Fibroblast of villous mesenchyme (primary cell): ENCODE data around the gene REPS1. TPM values are rescaled to one million over a fixed set of nuclear protein-coding genes. Genes with fewer than 3 reads are reported as not detected.

Experiments used
- DNase-seq: peaks from one replicate; pipeline ENCODE4 v3.0.0-alpha.2; 2010; ENCODE audit warnings: low read depth
- H3K4me3 ChIP-seq: 2 replicates; pipeline ENCODE4 v1.5.1; 2011; ENCODE audit warnings: low read depth, mild to moderate bottlenecking, low read length
- total RNA-seq: library from RNA; depleted of rRNA; stranded (reverse); fragments of >200 nt; gene quantifications from 2 replicates; pipeline ENCODE4 v1.2.3, GENCODE V29; 2012
- TF ChIP-seq, protein P1 (sequence below): IDR thresholded peaks from 2 replicates; pipeline ENCODE4 v1.5.1; 2012; ENCODE audit warnings: low read depth, mild to moderate bottlenecking, low read length; ENCODE audit not compliant: insufficient read depth

Gene REPS1
- total RNA-seq, 1 donor, result 43.2 TPM

GRCh38 chr6:138909975-138910374 is 78.1 kb downstream of the REPS1 start:
- DNase-seq, result no peak
- no peak overlapping the region for H3K4me3 ChIP-seq
- TF ChIP-seq, protein P1, sequence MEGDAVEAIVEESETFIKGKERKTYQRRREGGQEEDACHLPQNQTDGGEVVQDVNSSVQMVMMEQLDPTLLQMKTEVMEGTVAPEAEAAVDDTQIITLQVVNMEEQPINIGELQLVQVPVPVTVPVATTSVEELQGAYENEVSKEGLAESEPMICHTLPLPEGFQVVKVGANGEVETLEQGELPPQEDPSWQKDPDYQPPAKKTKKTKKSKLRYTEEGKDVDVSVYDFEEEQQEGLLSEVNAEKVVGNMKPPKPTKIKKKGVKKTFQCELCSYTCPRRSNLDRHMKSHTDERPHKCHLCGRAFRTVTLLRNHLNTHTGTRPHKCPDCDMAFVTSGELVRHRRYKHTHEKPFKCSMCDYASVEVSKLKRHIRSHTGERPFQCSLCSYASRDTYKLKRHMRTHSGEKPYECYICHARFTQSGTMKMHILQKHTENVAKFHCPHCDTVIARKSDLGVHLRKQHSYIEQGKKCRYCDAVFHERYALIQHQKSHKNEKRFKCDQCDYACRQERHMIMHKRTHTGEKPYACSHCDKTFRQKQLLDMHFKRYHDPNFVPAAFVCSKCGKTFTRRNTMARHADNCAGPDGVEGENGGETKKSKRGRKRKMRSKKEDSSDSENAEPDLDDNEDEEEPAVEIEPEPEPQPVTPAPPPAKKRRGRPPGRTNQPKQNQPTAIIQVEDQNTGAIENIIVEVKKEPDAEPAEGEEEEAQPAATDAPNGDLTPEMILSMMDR, result no peak

DNA sequence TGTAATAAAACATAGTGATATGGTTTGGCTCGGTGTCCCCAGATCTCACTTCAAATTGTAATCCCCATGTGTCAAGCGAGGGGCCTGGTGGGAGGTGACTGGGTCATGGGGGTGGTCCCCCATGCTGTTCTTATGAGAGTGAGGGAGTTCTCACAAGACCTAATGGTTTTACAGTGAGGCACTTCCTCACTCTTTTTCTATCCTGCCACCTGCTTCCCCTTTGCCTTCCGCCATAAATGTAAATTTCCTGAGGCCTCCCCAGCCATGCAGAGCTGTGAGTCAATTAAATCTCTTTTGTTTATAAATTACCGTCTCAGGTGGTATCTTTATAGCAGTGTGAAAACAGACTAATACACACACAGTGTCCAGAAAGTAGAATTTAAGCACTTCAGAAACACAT is 78.5 kb downstream of the REPS1 start:
- TF ChIP-seq, protein P1, result no peak
- DNase-seq, result no peak
- H3K4me3 ChIP-seq, result no peak overlapping the region

DNA sequence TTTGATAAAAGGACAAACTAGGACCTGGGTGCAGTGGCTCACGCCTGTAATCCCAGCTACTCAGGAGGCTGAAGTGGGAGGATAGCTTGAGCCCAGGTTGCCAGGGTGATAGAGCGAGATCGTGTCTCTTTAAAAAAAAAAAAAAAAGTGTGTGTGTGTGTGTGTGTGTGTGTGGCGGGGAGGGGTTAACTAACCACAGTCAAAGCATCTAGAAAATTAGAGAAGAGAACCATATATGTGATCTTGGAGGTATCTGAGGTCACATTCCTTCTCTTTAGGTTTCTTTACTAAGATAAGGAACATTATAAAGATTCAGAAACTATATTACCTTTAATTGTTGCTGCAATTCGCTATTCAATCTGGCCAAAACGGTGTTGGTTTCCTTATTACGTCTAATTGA is 80.9 kb downstream of the REPS1 start:
- TF ChIP-seq, protein P1, result no peak
- no peak for DNase-seq
- H3K4me3 ChIP-seq, result no peak overlapping the region

GRCh38 chr6:138897031-138897430 is 91.0 kb downstream of the REPS1 start:
- peak; percentile 4 for DNase-seq
- TF ChIP-seq, protein P1, result no peak
- no peak overlapping the region for H3K4me3 ChIP-seq

DNA sequence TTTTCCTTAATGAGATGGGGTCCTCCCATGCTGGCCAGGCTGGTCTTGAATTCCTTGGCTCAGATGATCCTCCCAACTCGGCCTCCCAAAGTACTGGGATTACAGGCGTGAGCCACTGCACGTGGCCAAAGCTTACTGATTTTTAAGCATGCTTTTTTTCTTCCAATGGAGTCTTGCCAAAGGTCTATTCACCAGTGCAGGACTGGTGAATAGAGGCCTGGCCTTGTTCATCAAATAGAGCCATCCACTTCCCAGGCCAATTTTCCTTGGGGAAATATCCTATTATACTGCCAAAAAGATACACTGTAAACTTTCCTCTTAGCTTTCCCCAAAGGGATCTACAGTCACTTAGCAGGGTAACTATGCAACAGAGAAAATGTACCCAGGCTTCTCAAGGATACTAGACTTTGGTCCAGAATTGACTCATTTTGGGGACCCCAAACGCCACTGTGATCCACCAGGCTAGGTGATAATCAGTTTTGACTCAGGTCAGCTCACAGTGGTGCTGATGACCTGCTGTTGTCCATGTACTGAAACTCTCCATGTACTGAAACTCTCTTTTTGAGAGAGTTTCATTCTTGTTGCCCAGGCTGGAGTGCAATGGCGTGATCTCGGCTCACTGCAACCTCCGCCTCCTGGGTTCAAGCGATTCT is 91.8 kb downstream of the REPS1 start:
- no peak for DNase-seq
- no peak overlapping the region for H3K4me3 ChIP-seq
- TF ChIP-seq, protein P1, result no peak

DNA sequence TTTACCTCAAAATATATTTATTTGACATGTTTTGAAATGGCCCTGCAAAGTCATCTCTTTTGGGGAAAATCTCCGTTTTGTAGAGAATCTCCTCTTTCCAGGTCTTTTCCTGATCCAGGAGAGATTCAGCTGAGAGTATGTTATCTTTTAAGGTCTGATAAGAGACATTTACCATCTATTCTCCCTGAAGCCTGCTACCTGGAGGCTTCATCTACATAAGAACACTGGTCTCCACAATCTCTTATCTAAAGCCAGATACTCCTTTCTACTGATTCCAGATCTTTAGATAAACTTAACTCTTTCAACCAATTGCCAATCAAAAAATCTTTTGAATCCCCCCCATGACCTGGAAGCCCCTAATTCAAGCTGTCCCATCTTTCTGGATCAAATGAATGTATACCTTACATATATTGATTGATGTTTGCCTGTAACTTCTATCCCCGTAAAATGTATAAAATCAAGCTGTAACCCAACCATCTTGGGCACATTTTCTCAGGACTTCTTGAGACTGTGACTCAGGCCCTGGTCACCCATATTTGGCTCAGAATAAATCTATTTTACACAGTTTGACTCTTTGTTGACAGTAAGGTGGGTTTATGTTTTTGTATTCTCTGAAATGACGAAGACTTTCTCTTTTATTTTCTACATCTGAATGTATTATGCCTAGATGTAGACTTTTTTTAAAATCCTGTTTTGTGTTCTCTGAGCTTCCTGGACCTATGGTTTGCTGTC is 96.6 kb downstream of the REPS1 start:
- TF ChIP-seq, protein P1, result no peak
- no peak overlapping the region for H3K4me3 ChIP-seq
- no peak for DNase-seq
